Tibial artery (tissue), 4 donors: ENCODE measurements around the gene ARPC4.

Experiments used
- DNase-seq, 2 donors: peaks; one replicate each; pipeline ENCODE4 v3.0.0-alpha.2; 2019
- H3K27ac ChIP-seq, 2 donors: fragments of 200-600 bp; sonication (generic) in 1 of 2; 1 replicate in 1 of 2; 2 replicates in 1 of 2; pipeline ENCODE4 v1.5.1; 2018 to 2019; ENCODE audit warnings: mild to moderate bottlenecking in 1 of 2
- H3K27me3 ChIP-seq, 2 donors: fragments of 200-600 bp; sonication (generic) in 1 of 2; one replicate each; pipeline versions ENCODE4 v1.5.1 to v1.6.0; 2016 to 2019
- H3K36me3 ChIP-seq, 3 donors: fragments of 200-600 bp; sonication (generic) in 2 of 3; one replicate each; pipeline ENCODE4 v1.5.1; 2016 to 2019; ENCODE audit warnings: mild to moderate bottlenecking in 2 of 3
- H3K4me1 ChIP-seq, 4 donors: fragments of 200-600 bp; sonication (generic) in 2 of 4; 1 replicate in 3 of 4; 2 replicates in 1 of 4; pipeline ENCODE4 v1.5.1; 2016 to 2019
- H3K4me3 ChIP-seq, 2 donors: fragments of 200-600 bp; sonication (generic) in 1 of 2; 1 replicate in 1 of 2; 2 replicates in 1 of 2; pipeline ENCODE4 v1.5.1; 2018 to 2019; ENCODE audit warnings: mild to moderate bottlenecking in 2 of 2
- H3K9me3 ChIP-seq, 3 donors: fragments of 200-600 bp; sonication (generic) in 1 of 3; one replicate each; pipeline ENCODE4 v1.5.1; 2016 to 2019
- CTCF ChIP-seq, 2 experiments: fragments of 200-600 bp in 1 of 2; fragments of 450-650 bp in 1 of 2; IDR thresholded peaks; one replicate each; pipeline ENCODE4 v1.5.1; 2017 to 2019; ENCODE audit warnings: antibody characterized with exemption in 2 of 2, mild to moderate bottlenecking in 1 of 2, moderate library complexity in 1 of 2
- intact Hi-C: fragments of 100-400 bp; cut with DNase I; formaldehyde crosslinking; loops from one replicate; pipeline ENCODE4 v1.15.0; 2023; ENCODE audit warnings: low total_unique reads

Gene ARPC4

DNA sequence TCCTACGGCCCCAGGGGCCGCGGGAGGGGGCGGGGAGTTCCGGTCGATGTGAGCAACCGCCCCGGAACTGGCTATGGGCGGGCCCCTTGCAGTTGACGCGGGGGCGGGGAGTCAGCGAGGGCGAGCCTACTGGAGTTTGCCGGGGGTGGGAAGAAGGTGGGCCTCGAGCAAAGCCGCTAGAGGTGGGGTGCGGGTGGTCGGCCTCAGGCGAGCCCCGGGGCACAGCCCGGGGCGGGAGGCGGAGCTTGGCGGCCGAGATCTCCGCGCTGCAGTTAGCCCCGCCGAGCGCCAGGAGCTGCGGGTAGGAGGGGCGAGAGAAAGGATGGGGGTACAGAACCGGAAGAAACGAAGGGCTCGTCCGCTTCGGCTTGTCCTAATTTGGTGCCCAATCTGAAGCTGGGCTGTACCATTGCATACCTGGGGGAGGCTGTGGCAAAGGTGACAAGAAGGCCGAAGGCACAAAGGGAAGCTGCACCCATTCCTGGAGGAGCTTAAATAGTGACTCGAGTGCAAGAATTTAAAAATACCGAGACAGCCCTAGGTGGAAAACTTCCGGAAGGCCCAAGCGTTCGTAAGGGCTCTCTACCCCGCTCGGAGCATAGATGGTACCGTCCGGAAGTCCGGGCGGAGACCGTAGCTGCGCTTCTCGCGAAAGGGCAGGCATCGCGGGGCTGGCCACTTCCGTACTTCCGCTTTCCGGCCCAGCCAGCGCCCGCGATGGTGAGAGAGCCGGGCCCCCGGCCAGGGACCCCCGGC lies at the start of gene ARPC4, which contains the start of gene TADA3:
Gene ARPC4, plus strand, starts transcription at position 678 of the 756 bp plus-strand sequence. Its CDS starts 40 bp downstream, at position 718.
Gene TADA3, minus strand, starts transcription at position 69 of the 756 bp plus-strand sequence. CDS start 1,007 bp downstream, outside the sequence.
- peak within 1 kb of the TSS; percentile 94 to 97 for H3K27ac ChIP-seq
- peak; percentile 21 to 37 for TF ChIP-seq CTCF (IDR thresholded peaks at IDR 0.05)
- DNase-seq, result peak; percentile 94 to 96
- H3K36me3 ChIP-seq, result peaks cover 24 to 52% (median 26%) of the 10 kb centered on the region in 3 donors
- H3K9me3 ChIP-seq, result no peaks in the 10 kb centered on the region
- no peaks in the 10 kb centered on the region for H3K27me3 ChIP-seq
- peaks cover 0 to 44% (median 37%) of the 10 kb centered on the region in 4 donors for H3K4me1 ChIP-seq
- peak within 1 kb of the TSS; percentile 68 to 95 for H3K4me3 ChIP-seq
- intact Hi-C loops, result loop anchor here (2.0 kb wide), 1 partner anchor 22 kb away; no protein-coding TSS in a partner anchor

DNA sequence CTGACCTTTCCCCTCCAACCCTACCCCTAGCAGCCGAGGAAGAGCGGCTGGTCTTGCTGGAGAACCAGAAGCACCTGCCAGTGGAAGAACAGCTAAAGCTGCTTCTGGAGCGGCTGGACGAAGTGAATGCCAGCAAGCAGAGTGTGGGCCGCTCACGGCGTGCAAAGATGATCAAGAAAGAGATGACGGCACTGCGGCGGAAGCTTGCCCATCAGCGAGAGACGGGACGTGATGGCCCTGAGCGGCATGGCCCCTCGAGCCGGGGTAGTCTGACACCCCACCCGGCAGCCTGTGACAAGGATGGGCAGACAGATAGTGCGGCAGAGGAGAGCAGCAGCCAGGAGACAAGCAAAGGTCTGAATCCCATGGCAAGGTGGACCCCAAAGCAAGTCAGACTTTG lies 49.3 kb upstream of the ARPC4 start:
- Histone ChIP-seq H3K27me3 (no peaks in the 10 kb centered on the region), H3K4me3 (no peak overlapping the region), H3K36me3 (peaks cover 89 to 99% (median 99%) of the 10 kb centered on the region in 3 donors), H3K4me1 (peaks cover 0 to 2% (median 0%) of the 10 kb centered on the region in 4 donors), H3K27ac (no peak overlapping the region), H3K9me3 (no peaks in the 10 kb centered on the region)
- intact Hi-C loops, result no loop called here
- TF ChIP-seq CTCF (IDR thresholded peaks at IDR 0.05), result no peak
- DNase-seq, result no peak

DNA sequence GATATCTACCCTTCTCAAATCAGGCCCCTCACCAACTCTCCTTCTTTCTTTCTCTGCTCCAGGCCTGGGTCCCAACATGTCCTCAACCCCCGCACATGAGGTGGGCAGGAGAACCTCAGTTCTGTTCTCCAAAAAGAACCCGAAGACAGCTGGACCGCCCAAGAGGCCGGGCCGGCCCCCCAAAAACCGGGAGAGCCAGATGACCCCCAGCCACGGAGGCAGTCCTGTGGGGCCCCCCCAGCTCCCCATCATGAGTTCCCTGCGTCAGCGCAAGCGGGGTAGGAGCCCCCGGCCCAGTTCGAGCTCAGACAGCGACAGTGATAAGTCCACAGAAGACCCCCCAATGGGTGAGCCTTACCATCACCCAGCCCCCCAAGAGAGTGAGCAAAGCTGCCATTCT lies 48.7 kb upstream of the ARPC4 start:
- no peak overlapping the region for H3K27ac ChIP-seq
- H3K9me3 ChIP-seq, result no peaks in the 10 kb centered on the region
- no peaks in the 10 kb centered on the region for H3K27me3 ChIP-seq
- DNase-seq, result no peak
- TF ChIP-seq CTCF (IDR thresholded peaks at IDR 0.05), result no peak
- no peak overlapping the region for H3K4me3 ChIP-seq
- H3K36me3 ChIP-seq, result peaks cover 83 to 93% (median 92%) of the 10 kb centered on the region in 3 donors
- peaks cover 0 to 8% (median 4%) of the 10 kb centered on the region in 4 donors for H3K4me1 ChIP-seq
- intact Hi-C loops, result no loop called here

DNA sequence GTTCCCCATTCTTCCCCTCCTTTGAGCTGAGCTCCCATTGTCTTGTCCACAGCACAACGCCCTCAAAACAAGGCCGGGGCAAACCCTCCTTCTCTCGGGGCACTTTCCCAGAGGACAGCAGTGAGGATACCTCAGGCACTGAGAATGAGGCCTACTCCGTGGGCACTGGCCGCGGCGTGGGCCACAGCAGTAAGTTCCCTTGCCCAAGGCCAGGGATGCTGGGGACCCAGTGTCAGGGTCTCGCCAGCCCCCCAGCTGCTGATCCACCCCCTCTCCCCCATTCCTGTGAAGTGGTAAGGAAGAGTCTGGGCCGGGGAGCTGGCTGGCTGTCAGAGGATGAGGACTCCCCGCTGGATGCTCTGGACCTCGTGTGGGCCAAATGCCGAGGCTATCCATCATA lies 47.4 kb upstream of the ARPC4 start:
- H3K36me3 ChIP-seq, result peaks cover 70 to 80% (median 79%) of the 10 kb centered on the region in 3 donors
- intact Hi-C loops, result no loop called here

DNA sequence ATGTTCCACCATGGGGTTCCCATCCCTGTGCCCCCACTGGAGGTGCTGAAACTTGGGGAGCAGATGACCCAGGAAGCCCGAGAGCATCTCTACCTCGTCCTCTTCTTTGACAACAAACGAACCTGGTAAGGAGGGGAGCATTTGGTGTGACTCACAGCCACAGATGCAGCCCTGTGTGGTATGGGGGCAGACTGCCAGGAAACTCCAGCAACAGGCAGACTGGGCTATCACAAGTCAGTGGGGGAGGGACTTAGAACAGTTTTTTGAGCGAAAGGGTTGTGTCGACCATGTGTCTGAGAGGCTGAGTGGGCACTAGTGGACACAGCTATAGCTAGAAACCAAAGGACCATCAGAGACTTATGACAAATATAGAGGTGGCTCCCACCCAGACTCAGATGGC lies 46.6 kb upstream of the ARPC4 start:
- H3K4me3 ChIP-seq, result no peak overlapping the region
- intact Hi-C loops, result no loop called here
- DNase-seq, result no peak
- TF ChIP-seq CTCF (IDR thresholded peaks at IDR 0.05), result no peak
- no peaks in the 10 kb centered on the region for H3K27me3 ChIP-seq
- no peak overlapping the region for H3K27ac ChIP-seq
- H3K9me3 ChIP-seq, result no peaks in the 10 kb centered on the region
- peaks cover 62 to 73% (median 71%) of the 10 kb centered on the region in 3 donors for H3K36me3 ChIP-seq
- peaks cover 0 to 22% (median 16%) of the 10 kb centered on the region in 4 donors for H3K4me1 ChIP-seq

More for the DNA sequence above, 47.4 kb upstream of the ARPC4 start:
- no peak for TF ChIP-seq CTCF (IDR thresholded peaks at IDR 0.05)
- Histone ChIP-seq H3K27ac (no peak overlapping the region), H3K9me3 (no peaks in the 10 kb centered on the region), H3K4me1 (peaks cover 0 to 14% (median 9%) of the 10 kb centered on the region in 4 donors), H3K4me3 (no peak overlapping the region), H3K27me3 (no peaks in the 10 kb centered on the region)
- DNase-seq, result no peak
